ENCODE measurements around the gene SETD3. TPM values are rescaled to one million over a fixed set of nuclear protein-coding genes. Genes with fewer than 3 reads are reported as not detected.

SETD3 gene
- total and polyA plus RNA-seq, 2 of the 8 experiments (the other 6 are each of a cell fraction or from before 2014, with no cell fraction given): 24.0 to 64.0 TPM

GRCh38 chr14:99359906-99360305, 120.8 kb downstream of the SETD3 start:
- no peak for FAIRE-seq
- POLR2A ChIA-PET (ENCODE audit: partially characterized antibody): no interaction called here
- TF ChIP-seq CHD2 (IDR thresholded peaks at IDR 0.05; ENCODE audit: low read length): no peak
- TF ChIP-seq, protein P1, sequence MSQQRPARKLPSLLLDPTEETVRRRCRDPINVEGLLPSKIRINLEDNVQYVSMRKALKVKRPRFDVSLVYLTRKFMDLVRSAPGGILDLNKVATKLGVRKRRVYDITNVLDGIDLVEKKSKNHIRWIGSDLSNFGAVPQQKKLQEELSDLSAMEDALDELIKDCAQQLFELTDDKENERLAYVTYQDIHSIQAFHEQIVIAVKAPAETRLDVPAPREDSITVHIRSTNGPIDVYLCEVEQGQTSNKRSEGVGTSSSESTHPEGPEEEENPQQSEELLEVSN (IDR thresholded peaks at IDR 0.05): no peak
- TF ChIP-seq POLR2AphosphoS5 (IDR thresholded peaks at IDR 0.05; ENCODE audit: low read depth, low read length): no peak
- no peak for TF ChIP-seq BRCA1 (IDR thresholded peaks at IDR 0.05; ENCODE audit: low read depth, low read length)
- TF ChIP-seq RFX5 (IDR thresholded peaks at IDR 0.05; ENCODE audit: borderline replicate concordance, low read depth, low read length): no peak
- TF ChIP-seq TCF12 (IDR thresholded peaks at IDR 0.05; ENCODE audit: low read depth, low read length): no peak
- no peak for TF ChIP-seq HDAC6 (IDR thresholded peaks at IDR 0.05; ENCODE audit: low read depth, low read length)
- no peak for TF ChIP-seq TAF7 (optimal IDR thresholded peaks at IDR 0.05; ENCODE audit: borderline replicate concordance, low read depth, low read length)
- no peak for TF ChIP-seq TBP (IDR thresholded peaks at IDR 0.05; ENCODE audit: low read depth, low read length)
- TF ChIP-seq RNF2 (IDR thresholded peaks at IDR 0.05; ENCODE audit: borderline replicate concordance, low read depth, low read length, missing control alignments, poor library complexity, severe bottlenecking): no peak
- no peak for TF ChIP-seq CREB1 (IDR thresholded peaks at IDR 0.05)
- no peak for TF ChIP-seq SIX5 (IDR thresholded peaks at IDR 0.05; ENCODE audit: low read depth, low read length)
- no peak for TF ChIP-seq YY1 (IDR thresholded peaks at IDR 0.05; ENCODE audit: low read depth, low read length)
- no peak for TF ChIP-seq GABPA (IDR thresholded peaks at IDR 0.05; ENCODE audit: borderline replicate concordance, insufficient read depth, low read length)
- no peak for TF ChIP-seq SP1 (IDR thresholded peaks at IDR 0.05; ENCODE audit: low read depth, low read length)

More at GRCh38 chr14:99359906-99360305, 120.8 kb downstream of the SETD3 start:
- Histone ChIP-seq H3K56ac (replicated peaks; ENCODE audit: insufficient read length, low read depth, low read length) (no peak overlapping the region), H3K79me1 (ENCODE audit: low read depth, low read length) (no peaks in the 10 kb centered on the region), H2AFZ (ENCODE audit: low read length) (no peak overlapping the region), H3K4ac (replicated peaks; ENCODE audit: insufficient read length, low read depth, low read length) (no peak overlapping the region), H3K14ac (ENCODE audit: insufficient read length) (no peak overlapping the region), H2AK5ac (ENCODE audit: low read depth, low read length) (no peak overlapping the region), H3K18ac (ENCODE audit: extremely low read depth, low read length) (no peak overlapping the region), H4K5ac (ENCODE audit: insufficient read length, low read depth, low read length) (no peak overlapping the region), H3K23me2 (ENCODE audit: low read depth, low read length) (no peaks in the 10 kb centered on the region), H3K4me1 (replicated peaks in 1 of 4; ENCODE audit: control insufficient read depth in 3 of 4, insufficient read depth in 4 of 4, low read length in 3 of 4) (peaks cover 0 to 6% (median 2%) of the 10 kb centered on the region in 4 experiments; a peak in 4 of 7 replicates), H3K4me2 (ENCODE audit: insufficient read depth in 1 of 2, low read depth in 2 of 2, low read length in 2 of 2) (no peak overlapping the region), H2BK120ac (replicated peaks; ENCODE audit: low read depth, low read length) (no peak overlapping the region), H4K91ac (replicated peaks; ENCODE audit: insufficient read length, low read length) (no peak overlapping the region), H3K23ac (ENCODE audit: insufficient read length) (no peak overlapping the region), H2BK5ac (ENCODE audit: low read depth, low read length) (no peak overlapping the region), H3K27me3 (replicated peaks in 1 of 4; ENCODE audit: control insufficient read depth in 3 of 4, extremely low read depth in 1 of 4, insufficient read depth in 3 of 4, low read length in 3 of 4) (no peaks in the 10 kb centered on the region; a peak in 1 of 7 replicates), H2BK15ac (ENCODE audit: low read length) (no peak overlapping the region), H3K9me3 (ENCODE audit: insufficient read depth in 2 of 2, low read depth in 1 of 2, low read length in 1 of 2) (no peaks in the 10 kb centered on the region), H2BK12ac (ENCODE audit: low read depth, low read length) (no peak overlapping the region), H3K9ac (replicated peaks in 1 of 4; ENCODE audit: extremely low read depth in 1 of 4, low read depth in 3 of 4, low read length in 3 of 4) (no peak overlapping the region), H2BK20ac (ENCODE audit: low read length) (no peak overlapping the region), H4K8ac (ENCODE audit: extremely low read depth, insufficient read depth, low read length) (no peak overlapping the region), H4K20me1 (replicated peaks in 1 of 2; ENCODE audit: control insufficient read depth in 1 of 2, insufficient read depth in 2 of 2, low read length in 2 of 2) (no peaks in the 10 kb centered on the region), H3K36me3 (ENCODE audit: control insufficient read depth in 2 of 4, insufficient read depth in 4 of 4, low read length in 3 of 4) (no peaks in the 10 kb centered on the region), H3K27ac (ENCODE audit: low read depth, low read length) (no peak overlapping the region), H3K4me3 (ENCODE audit: extremely low read depth in 1 of 4, insufficient read depth in 2 of 4, low read depth in 3 of 4, low read length in 4 of 4) (no peak overlapping the region), H3K79me2 (ENCODE audit: control insufficient read depth in 1 of 2, insufficient read depth in 2 of 2, low read length in 2 of 2) (no peaks in the 10 kb centered on the region)
- 90% methylated on average over 5 of the region's 5 CpGs; no CpG with 5 or more reads in 1 of the 2 experiments for WGBS, 2 experiments (ENCODE audit: extremely low coverage in 1 of 2, insufficient coverage in 1 of 2, insufficient read length in 1 of 2, insufficient replicate concordance in 2 of 2, low coverage in 1 of 2, low lambda C conversion rate in 2 of 2, missing lambda C conversion rate in 1 of 2)
- CTCF ChIA-PET (ENCODE audit: partially characterized antibody): interaction anchor here (0.7 to 1.9 kb wide), 2 partner anchors 54 to 57 kb away, joined by 3 to 7 read pairs; no protein-coding TSS in a partner anchor
- no peak for DNase-seq (ENCODE audit: low read depth in 1 of 2, low spot score in 2 of 2)

Measured in H1 (cell line).